Measurements from ENCODE around the gene TACC2. TPM values are rescaled to one million over a fixed set of nuclear protein-coding genes. Genes with fewer than 3 reads are reported as not detected.

TACC2 gene
- total and polyA plus RNA-seq, 2 donors (not counting 1 experiment from before 2014, with no cell fraction given): not detected

DNA sequence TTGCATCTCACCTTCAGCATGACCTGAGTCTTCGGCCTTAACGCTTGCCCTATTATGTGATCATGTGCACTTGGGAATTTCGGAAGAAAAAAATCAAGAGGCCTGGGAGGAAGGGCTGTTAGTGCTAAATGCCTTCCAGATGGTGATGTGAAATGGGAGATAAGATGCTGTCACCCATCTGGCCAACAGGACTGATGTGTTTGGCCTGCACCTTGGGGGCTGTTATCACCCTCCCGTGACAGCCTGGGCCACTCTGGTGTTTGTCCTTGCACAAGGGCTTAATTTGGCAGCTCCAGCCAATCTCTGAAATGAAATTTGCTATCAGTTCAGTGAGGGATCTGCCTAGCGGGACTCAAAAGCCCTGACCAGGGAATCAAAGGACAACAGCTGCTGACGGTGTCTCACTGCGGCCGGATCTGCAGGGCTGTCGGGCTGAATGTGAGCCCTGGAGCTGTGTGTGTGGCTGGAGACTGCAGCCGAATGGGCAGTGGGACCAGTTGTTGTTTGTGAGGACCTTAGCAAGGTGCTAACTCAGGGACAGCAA is 150.7 kb downstream of the TACC2 start:
- no peaks in the 10 kb centered on the region for H3K79me2 ChIP-seq (ENCODE audit: control insufficient read depth, insufficient read depth, low read length)
- no peaks in the 10 kb centered on the region for H3K27me3 ChIP-seq (replicated peaks in 1 of 4; ENCODE audit: control extremely low read depth in 1 of 4, control insufficient read depth in 3 of 4, insufficient read depth in 4 of 4, low read length in 3 of 4)
- no peak overlapping the region for H3K4me3 ChIP-seq (ENCODE audit: control extremely low read depth in 1 of 5, extremely low read depth in 1 of 5, insufficient read depth in 1 of 5, low read depth in 2 of 5, low read length in 4 of 5)
- no peak overlapping the region for H3K9ac ChIP-seq (ENCODE audit: low read length)
- no peak overlapping the region for H3K27ac Mint-ChIP-seq
- H3K9me3 ChIP-seq (ENCODE audit: control extremely low read depth in 1 of 3, control insufficient read depth in 2 of 3, insufficient read depth in 1 of 3, low read length in 2 of 3): peaks cover 0 to 4% (median 0%) of the 10 kb centered on the region in 3 donors
- CTCF ChIA-PET: interaction anchor here (0.9 kb wide), 1 partner anchor 11 kb away, joined by 3 read pairs; no protein-coding TSS in a partner anchor
- no peaks in the 10 kb centered on the region for H3K36me3 ChIP-seq (replicated peaks in 1 of 2; ENCODE audit: control extremely low read depth in 1 of 2, control insufficient read depth in 1 of 2, extremely low read depth in 1 of 2, insufficient read depth in 2 of 2, low read length in 1 of 2)
- intact Hi-C loops (cut with micrococcal nuclease): no loop called here
- DNase-seq (no peak), ATAC-seq (ENCODE audit: low read depth) (no peak)
- TF ChIP-seq, protein P1, sequence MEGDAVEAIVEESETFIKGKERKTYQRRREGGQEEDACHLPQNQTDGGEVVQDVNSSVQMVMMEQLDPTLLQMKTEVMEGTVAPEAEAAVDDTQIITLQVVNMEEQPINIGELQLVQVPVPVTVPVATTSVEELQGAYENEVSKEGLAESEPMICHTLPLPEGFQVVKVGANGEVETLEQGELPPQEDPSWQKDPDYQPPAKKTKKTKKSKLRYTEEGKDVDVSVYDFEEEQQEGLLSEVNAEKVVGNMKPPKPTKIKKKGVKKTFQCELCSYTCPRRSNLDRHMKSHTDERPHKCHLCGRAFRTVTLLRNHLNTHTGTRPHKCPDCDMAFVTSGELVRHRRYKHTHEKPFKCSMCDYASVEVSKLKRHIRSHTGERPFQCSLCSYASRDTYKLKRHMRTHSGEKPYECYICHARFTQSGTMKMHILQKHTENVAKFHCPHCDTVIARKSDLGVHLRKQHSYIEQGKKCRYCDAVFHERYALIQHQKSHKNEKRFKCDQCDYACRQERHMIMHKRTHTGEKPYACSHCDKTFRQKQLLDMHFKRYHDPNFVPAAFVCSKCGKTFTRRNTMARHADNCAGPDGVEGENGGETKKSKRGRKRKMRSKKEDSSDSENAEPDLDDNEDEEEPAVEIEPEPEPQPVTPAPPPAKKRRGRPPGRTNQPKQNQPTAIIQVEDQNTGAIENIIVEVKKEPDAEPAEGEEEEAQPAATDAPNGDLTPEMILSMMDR (IDR thresholded peaks at IDR 0.05): no peak
- no peak for TF ChIP-seq EZH2 (IDR thresholded peaks at IDR 0.05; ENCODE audit: borderline replicate concordance, insufficient read depth, low read depth, low read length, poor library complexity, severe bottlenecking)
- H2AFZ ChIP-seq (ENCODE audit: insufficient read depth, low read depth, low read length, poor library complexity, severe bottlenecking): no peak overlapping the region
- no peaks in the 10 kb centered on the region for H3K4me1 Mint-ChIP-seq
- POLR2A ChIA-PET: no interaction called here
- no peaks in the 10 kb centered on the region for H3K4me1 ChIP-seq (ENCODE audit: control insufficient read depth in 2 of 2, insufficient read depth in 2 of 2, low read length in 2 of 2)
- H3K4me3 Mint-ChIP-seq: no peak overlapping the region
- H3K4me2 ChIP-seq (replicated peaks; ENCODE audit: low read depth, low read length, poor library complexity, severe bottlenecking): no peak overlapping the region
- no peak overlapping the region for H3K27ac ChIP-seq (ENCODE audit: low read length in 2 of 2)
- no peaks in the 10 kb centered on the region for H3K9me3 Mint-ChIP-seq (ENCODE audit: insufficient read depth)
- no peaks in the 10 kb centered on the region for H4K20me1 ChIP-seq (ENCODE audit: control insufficient read depth, insufficient read depth, low read length, poor library complexity, severe bottlenecking)
- H3K27me3 Mint-ChIP-seq: peaks cover 12% of the 10 kb centered on the region
- 77% methylated on average over 10 of the region's 10 CpGs for WGBS (ENCODE audit: insufficient coverage)

DNA sequence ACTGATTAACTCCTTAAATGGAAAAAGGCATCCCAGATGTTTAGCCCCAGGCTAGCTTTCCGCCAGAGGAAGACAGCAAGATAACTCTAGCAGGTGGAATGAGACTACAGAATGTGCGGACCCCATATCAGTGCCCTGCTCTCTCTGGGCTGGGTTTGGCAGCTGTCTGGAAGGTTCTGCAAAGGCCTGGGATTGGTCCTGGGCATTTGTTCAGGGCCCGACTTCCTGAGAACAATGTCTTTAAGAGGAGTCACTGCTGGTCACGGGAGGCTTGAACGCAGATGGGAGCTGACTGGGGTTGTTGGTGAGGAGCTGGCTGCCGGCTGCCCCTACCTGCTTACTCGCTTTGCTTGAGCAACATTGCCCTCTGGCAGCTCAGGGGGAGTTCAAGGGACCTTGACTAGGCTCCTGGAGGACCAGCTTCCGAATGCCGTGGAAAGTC is 151.5 kb downstream of the TACC2 start:
- CTCF ChIA-PET: interaction anchor here (0.9 kb wide), 1 partner anchor 10 kb away, joined by 3 read pairs; no protein-coding TSS in a partner anchor
- no peak overlapping the region for H3K27ac ChIP-seq (ENCODE audit: low read length in 2 of 2)
- H3K27me3 ChIP-seq (replicated peaks in 1 of 4; ENCODE audit: control extremely low read depth in 1 of 4, control insufficient read depth in 3 of 4, insufficient read depth in 4 of 4, low read length in 3 of 4): no peaks in the 10 kb centered on the region
- no peaks in the 10 kb centered on the region for H3K36me3 ChIP-seq (replicated peaks in 1 of 2; ENCODE audit: control extremely low read depth in 1 of 2, control insufficient read depth in 1 of 2, extremely low read depth in 1 of 2, insufficient read depth in 2 of 2, low read length in 1 of 2)
- H3K4me3 ChIP-seq (ENCODE audit: control extremely low read depth in 1 of 5, extremely low read depth in 1 of 5, insufficient read depth in 1 of 5, low read depth in 2 of 5, low read length in 4 of 5): no peak overlapping the region
- H3K4me2 ChIP-seq (replicated peaks; ENCODE audit: low read depth, low read length, poor library complexity, severe bottlenecking): no peak overlapping the region
- no peak for DNase-seq
- TF ChIP-seq, protein P1 (IDR thresholded peaks at IDR 0.05): no peak
- no peak for TF ChIP-seq EZH2 (IDR thresholded peaks at IDR 0.05; ENCODE audit: borderline replicate concordance, insufficient read depth, low read depth, low read length, poor library complexity, severe bottlenecking)
- H3K4me3 Mint-ChIP-seq: no peak overlapping the region
- no peak overlapping the region for H3K27ac Mint-ChIP-seq
- WGBS (ENCODE audit: insufficient coverage): 82% methylated on average over 9 of the region's 9 CpGs
- H2AFZ ChIP-seq (ENCODE audit: insufficient read depth, low read depth, low read length, poor library complexity, severe bottlenecking): no peak overlapping the region
- H3K9me3 Mint-ChIP-seq (ENCODE audit: insufficient read depth): peaks cover 5% of the 10 kb centered on the region
- H3K4me1 ChIP-seq (ENCODE audit: control insufficient read depth in 2 of 2, insufficient read depth in 2 of 2, low read length in 2 of 2): no peaks in the 10 kb centered on the region
- H3K4me1 Mint-ChIP-seq: no peaks in the 10 kb centered on the region
- H3K27me3 Mint-ChIP-seq: peaks cover 12% of the 10 kb centered on the region
- ATAC-seq (ENCODE audit: low read depth): no peak
- peaks cover 0 to 5% (median 5%) of the 10 kb centered on the region in 3 donors for H3K9me3 ChIP-seq (ENCODE audit: control extremely low read depth in 1 of 3, control insufficient read depth in 2 of 3, insufficient read depth in 1 of 3, low read length in 2 of 3)
- no peaks in the 10 kb centered on the region for H3K79me2 ChIP-seq (ENCODE audit: control insufficient read depth, insufficient read depth, low read length)
- no peaks in the 10 kb centered on the region for H4K20me1 ChIP-seq (ENCODE audit: control insufficient read depth, insufficient read depth, low read length, poor library complexity, severe bottlenecking)
- POLR2A ChIA-PET: no interaction called here
- H3K9ac ChIP-seq (ENCODE audit: low read length): no peak overlapping the region
- intact Hi-C loops (cut with micrococcal nuclease): no loop called here

Data from B cell (primary cell).